ENCODE data around the gene AUTS2.

GRCh38 chr7:69575651-69576050, 22.6 kb upstream of the AUTS2 start:
- no peak for TF ChIP-seq ELF4 (IDR thresholded peaks at IDR 0.05)
- no peak for TF ChIP-seq CTBP1 (IDR thresholded peaks at IDR 0.05; ENCODE audit: borderline replicate concordance)
- TF ChIP-seq ZNF384 (IDR thresholded peaks at IDR 0.05), result no peak
- TF ChIP-seq FOXA1 (IDR thresholded peaks at IDR 0.05), result no peak
- TF ChIP-seq FOXM1 (IDR thresholded peaks at IDR 0.05; ENCODE audit: borderline replicate concordance), result no peak
- no peak for TF ChIP-seq LEF1 (IDR thresholded peaks at IDR 0.05; ENCODE audit: borderline replicate concordance)
- no peak for TF ChIP-seq HDGF (IDR thresholded peaks at IDR 0.05; ENCODE audit: borderline replicate concordance)
- TF ChIP-seq BHLHE40 (IDR thresholded peaks at IDR 0.05; ENCODE audit: borderline replicate concordance), result no peak
- no peak for TF ChIP-seq ARNT (IDR thresholded peaks at IDR 0.05)
- no peak for TF ChIP-seq NFRKB (IDR thresholded peaks at IDR 0.05)
- TF ChIP-seq L3MBTL2 (conservative IDR thresholded peaks at IDR 0.05), result no peak
- TF ChIP-seq FOXK2 (IDR thresholded peaks at IDR 0.05), result no peak
- no peak for TF ChIP-seq TARDBP (IDR thresholded peaks at IDR 0.05)
- TF ChIP-seq SUZ12 (IDR thresholded peaks at IDR 0.05), result no peak
